ENCODE results near the gene A1CF.
"Not testable (repeated sequence)": the region's sequence is repeated elsewhere in the genome, so short reads cannot be mapped to it uniquely, and the experiment has no call there.

The A1CF gene

GRCh38 chr10:50885097-50885859 lies at the start of gene A1CF:
A1CF (minus strand) TSS chr10:50885627; CDS start chr10:50859940, 25,687 bp downstream.
- no peak for DNase-seq

GRCh38 chr10:50931948-50932431 lies 46.6 kb upstream of the A1CF start:
- no peak for DNase-seq

GRCh38 chr10:50929670-50930069 lies 44.2 kb upstream of the A1CF start:
- no peak for DNase-seq

DNA sequence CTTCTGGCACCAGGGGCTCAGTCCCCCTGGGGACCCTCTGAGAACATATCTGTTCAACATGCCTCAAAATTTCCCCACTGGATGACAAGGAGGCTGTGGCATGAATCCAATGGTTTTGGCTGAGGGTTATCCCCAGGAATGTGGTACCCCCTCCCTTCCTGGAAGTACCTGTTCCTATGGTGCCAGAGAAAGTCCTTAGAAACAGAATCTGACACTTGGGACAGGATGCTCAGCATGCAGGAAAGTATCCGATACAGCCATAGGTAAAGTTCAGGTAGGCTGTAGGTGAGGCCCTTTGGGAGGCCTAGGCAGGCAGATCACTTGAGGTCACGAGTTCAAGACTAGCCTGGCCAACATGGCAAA lies 42.7 kb upstream of the A1CF start:
- DNase-seq, result no peak

GRCh38 chr10:50927522-50928189 lies 42.2 kb upstream of the A1CF start:
- no peak for DNase-seq

DNA sequence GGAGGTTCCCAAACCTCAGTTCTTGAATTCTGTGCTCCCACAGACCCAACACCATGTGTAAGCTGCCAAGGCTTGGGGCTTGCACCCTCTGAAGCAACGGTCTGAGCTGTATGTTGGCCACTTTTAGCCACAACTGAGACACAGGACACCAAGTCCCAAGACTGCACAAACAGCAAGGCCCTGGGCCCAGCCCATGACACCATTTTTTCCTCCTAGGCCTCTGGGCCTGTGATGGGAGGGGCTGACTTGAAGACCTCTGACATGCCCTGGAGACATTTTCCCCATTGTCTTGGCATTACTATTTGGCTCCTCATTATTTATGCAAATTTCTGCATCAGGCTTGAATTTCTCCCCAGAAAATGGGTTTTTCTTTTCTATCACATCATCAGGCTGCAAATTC lies 38.0 kb upstream of the A1CF start:
- DNase-seq, result not testable (repeated sequence)

DNA sequence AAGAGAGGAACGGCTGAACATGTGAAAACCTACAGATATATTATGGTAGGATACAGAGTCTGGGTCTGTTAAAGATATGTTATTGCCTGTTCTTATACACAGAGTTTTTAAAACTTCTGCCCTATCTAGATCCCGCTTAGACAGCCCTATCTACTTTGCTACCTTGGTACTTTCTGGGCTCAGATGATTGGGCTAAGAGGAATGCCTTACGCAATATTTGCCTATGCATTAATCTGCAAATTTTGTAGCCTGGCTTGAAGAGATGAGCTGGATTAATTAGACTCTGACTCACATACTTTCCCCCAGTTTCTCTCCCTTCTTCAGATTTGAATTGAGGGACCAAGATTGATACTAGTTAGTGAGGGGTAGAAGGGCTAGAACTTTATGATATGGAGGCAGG lies 33.6 kb upstream of the A1CF start:
- DNase-seq, result no peak

GRCh38 chr10:50918529-50918928 lies 33.1 kb upstream of the A1CF start:
- no peak for DNase-seq

DNA sequence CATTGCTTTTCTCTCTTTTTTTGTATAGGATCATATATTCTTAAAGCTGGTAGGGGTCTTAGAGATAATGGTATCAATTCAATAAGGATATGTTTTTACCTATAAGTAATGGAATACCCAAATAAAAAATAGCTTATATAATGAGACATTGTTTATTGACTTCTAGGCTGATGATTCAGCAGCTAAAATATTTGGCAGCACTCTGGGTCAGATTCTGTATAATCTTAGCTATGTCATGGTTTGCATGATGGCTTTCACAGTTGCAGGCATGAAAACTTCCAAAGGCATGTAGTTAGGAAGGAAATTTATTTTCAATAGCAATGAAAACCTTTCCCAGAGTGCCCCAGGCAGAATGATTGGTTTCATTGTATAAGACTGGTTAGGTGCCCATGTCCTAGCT lies 32.1 kb upstream of the A1CF start:
- no peak for DNase-seq

- no peak for DNase-seq
Measured at GRCh38 chr10:50909334-50910014, 24.0 kb upstream of the A1CF start.

GRCh38 chr10:50908366-50908765 lies 22.9 kb upstream of the A1CF start:
- DNase-seq, result no peak

DNA sequence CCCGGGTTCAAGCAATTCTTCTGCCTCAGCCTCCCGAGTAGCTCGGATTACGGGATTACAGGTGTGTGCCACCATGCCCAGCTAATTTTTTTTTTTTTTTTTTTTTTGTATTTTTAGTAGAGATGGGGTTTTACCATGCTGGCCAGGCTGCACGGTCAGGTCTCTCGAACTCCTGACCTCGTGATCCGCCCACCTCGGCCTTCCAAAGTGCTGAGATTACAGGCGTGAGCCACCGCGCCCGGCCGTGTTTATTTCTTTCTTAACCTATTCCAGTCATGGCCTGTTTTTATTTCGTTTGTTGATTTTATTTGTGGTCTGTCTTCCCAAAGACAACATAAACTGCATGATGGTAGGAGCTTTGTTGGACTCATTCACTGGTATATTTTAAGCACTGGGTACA lies 20.4 kb upstream of the A1CF start:
- DNase-seq, result not testable (repeated sequence)

DNA sequence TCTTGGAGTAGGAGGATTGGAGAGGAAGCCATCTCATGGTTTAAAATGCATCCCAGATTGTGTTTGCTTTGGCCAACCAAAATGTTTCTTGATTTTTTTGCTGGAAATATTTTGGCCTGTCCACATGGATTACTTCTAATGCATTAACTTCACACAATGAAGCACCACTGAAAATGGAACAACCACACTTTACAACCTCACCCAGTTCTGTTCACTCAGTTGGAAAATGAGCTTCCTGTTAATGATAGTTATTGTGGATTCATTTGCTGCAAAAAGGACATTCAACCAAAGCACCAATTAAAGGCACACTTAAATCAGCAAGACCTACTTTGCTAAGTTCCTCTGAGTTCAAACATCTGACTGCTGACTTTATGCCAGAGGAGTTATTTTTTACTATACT lies 11.3 kb upstream of the A1CF start:
- no peak for DNase-seq

- DNase-seq, result no peak
Measured at GRCh38 chr10:50894312-50894711, 8.9 kb upstream of the A1CF start.

GRCh38 chr10:50892467-50892866 lies 7.0 kb upstream of the A1CF start:
- no peak for DNase-seq

- no peak for DNase-seq
Measured at GRCh38 chr10:50884302-50884701, 1.1 kb downstream of the A1CF start.

DNA sequence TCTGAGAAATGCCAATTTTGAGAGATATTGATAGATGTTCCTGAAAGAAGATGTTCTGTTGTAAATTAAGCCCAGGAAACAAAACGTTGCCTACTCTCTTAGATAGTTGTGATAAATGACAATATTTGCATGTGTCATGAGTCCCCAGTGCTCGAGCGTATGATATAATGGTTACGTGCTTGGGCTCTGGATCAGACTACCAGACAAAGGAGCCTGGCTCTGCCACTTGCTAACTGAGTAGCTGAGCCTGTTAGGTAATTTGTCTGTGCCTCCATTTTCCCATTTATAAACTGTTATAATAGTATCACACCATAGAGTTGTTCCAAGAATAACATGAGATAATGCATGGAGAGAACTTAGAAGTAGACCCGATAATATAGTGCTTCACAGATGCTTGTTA lies 1.8 kb downstream of the A1CF start:
- DNase-seq, result no peak

- DNase-seq, result no peak
Measured at GRCh38 chr10:50882540-50882983, 2.9 kb downstream of the A1CF start.

GRCh38 chr10:50881046-50881445 lies 4.4 kb downstream of the A1CF start:
- DNase-seq, result not testable (repeated sequence)

- DNase-seq, result no peak
Measured at GRCh38 chr10:50876429-50876828, 9.0 kb downstream of the A1CF start.

- no peak for DNase-seq
Measured at GRCh38 chr10:50874723-50875122, 10.7 kb downstream of the A1CF start.

- no peak for DNase-seq
Measured at GRCh38 chr10:50866317-50866716, 19.1 kb downstream of the A1CF start.

DNA sequence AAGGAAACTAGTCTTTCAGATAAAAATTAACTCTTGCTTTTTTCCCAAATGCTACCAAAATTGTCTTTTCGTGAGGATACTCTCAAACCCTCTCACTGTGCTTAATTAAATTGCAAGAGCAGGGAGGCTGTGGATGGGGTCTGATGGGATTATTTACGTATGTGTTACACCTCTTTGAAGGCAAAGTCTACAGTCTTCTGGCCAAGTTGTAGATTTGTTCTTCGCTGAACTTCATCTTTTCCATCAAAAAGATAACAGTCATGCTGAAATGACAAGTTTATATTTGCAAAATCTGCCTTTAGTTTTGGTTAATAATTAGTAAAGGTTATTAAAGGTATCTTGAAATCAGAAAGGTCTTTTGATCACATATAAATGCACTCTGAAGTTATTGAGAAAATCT lies 22.7 kb downstream of the A1CF start:
- no peak for DNase-seq

DNA sequence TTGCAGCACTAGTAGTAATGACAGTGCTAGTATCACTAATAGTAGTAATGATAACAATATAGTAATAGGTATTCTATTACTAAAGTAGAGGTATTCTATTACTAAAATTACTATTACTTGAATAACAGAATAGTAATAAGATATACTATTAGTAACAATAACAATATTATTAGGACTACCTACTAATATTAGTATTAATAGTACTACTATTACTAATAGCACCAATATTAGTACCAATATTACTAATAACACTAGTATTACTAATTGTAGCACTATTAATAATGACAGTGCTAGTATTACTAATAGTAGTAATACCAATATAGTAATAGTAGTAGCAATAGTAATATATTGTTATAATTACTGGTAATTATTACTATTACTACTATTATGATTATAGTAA lies 24.1 kb downstream of the A1CF start:
- DNase-seq, result no peak

Data from inflammatory macrophage treated with lipopolysaccharide for 4 hours (primary cell).